Activated naive CD4-positive, alpha-beta T cell treated with Interleukin-2 at 50 U/mL for 16 hours (primary cell): Measurements from ENCODE around the gene KSR2.

Source experiments
- DNase-seq: peaks from one replicate; pipeline ENCODE4 v3.0.0-alpha.2; 2020

KSR2 gene

DNA sequence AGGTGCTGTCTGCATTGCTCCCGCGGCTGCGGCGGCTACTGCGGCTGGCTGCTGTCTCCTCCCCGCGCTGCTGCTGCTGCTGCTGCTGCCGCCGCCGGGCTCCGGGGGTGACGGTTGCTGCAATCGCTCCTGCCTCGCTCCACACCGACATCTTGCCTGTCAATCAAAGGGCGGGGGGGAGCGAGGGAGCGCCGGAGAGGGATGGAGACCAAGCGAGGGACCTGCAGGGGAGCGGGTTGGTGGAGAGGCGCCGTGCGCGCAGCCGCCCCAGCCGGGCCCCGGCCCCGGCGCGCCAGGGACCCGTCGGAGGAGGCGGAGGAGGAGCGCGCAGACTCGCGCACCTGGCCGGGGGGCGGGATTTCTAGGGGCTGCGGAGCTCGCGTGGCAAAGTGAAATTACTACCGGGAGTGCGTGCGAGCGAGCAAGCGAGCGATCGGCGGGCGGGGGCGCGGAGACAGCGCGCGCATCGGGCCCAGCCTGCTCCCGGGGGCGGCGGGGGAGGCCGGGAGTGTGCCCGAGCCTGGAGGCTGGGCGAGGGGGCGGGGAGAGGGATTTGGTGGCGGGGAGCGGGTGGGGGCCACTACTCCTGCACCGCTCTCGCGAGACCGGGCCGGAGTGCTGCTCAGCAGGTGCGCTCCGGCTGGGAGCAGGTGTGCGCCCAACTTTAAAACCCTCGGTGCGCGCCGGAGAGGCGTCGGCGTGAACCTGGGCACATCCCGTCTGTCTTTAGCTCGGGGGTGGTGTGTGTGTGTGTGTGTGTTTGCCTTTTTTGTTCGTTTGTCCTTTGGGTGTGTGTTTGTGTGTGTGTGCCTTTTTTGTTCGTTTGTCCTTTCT is at the start of gene KSR2:
Gene KSR2, minus strand, starts transcription at position 165 of the 834 bp plus-strand sequence. CDS start 735 bp downstream, outside the sequence.
- peak; percentile 53 for DNase-seq

DNA sequence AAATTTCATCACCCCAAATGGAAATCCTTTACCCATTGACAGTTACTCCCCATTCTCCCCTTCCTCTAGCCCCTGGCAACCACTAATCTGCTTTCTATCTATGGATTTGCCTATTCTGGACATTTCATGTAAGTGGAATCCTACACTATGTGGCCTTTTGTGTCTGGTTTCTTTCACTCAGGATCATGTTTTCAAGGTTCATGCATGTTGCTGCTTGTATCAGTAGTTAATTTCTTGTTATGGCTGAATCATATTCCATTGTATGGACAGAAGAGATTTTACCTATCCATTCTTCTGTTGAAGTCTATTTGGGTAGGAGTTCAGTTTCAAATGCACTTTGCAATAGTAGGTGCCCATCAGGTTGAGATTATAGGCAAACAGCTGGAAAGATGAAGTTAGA is 49.1 kb upstream of the KSR2 start:
- DNase-seq = no peak

DNA sequence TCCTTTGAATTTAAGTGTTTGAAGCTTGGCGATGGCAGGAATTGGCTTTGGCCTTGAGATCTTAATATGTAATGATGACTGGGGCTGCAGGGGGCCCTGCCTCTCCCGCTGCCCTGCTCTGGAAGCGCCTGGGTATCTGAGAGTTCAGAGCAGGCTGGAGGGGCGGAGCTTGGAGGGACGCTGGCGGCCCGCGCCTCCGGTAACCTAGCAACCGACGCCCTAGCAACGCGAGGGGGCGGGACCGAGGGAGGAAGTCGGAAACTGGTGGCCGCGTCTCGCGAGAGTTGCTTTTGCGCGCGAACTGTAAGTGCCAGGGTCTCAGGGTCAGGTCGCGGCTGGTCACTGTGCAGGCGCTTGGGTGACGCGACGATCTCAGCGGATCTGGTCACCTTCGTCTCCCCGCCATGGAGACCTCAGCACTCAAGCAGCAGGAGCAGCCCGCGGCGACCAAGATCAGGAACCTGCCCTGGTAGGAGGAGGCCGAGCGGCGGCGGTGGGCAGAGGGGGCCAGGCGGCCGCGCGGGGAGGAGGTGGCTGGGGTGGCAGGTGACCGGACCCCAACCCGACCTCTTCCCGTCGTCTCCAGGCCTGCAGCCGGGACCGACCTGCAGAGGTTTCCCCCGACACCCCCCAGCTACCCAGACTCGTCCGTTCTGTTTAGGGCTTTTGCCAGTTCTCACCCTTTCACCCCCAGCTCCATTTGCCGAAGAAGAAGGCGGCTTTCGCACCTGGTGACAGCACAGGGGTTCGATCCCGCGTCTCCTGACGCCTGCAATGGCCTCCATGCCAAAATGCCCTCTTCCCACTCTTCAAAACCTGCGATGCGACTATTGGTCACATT is 47.9 kb upstream of the KSR2 start, which contains the start of gene RFC5:
Gene RFC5, plus strand, starts transcription at position 280 of the 841 bp plus-strand sequence. Its CDS starts 125 bp downstream, at position 405.
- peak; percentile 98 for DNase-seq

DNA sequence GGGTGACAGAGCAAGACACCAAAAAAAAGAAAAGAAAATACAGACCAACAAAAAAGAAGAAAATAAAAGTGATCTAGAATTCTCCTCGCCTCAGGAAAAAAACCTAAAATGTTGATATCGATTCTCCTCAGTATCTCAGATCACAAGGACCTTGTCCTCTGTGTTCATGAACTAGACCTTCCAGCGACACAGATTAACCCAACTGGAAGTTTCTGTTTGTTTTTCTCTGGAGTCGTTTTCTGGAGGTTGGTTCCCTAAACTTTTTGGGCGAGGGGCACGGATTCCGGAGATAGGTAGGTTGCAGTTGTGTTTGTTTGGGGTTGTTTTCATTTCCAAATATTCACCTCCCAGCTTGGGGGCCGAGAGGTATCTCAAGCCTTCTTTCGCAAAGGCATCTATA is 47.2 kb upstream of the KSR2 start:
- DNase-seq = no peak

DNA sequence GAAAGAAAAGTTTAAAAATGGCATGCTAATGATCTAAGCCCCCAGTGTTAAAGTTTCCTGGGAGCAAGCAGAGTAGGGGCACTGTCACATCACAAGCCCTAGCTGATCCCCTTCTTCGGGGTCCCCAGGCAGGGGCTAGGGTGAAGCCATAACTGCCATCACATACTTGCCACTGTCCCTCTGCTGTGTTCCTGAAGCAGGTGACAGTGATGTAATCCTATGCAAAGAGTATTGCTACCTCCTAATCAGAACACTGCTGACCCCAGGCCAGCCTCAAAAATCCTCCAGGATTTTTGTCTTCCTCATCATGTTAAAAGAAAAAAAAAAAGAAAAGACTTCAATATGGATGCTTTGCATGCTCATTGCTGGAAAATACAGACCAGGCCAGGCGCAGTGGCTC is 46.5 kb upstream of the KSR2 start:
- DNase-seq = no peak

DNA sequence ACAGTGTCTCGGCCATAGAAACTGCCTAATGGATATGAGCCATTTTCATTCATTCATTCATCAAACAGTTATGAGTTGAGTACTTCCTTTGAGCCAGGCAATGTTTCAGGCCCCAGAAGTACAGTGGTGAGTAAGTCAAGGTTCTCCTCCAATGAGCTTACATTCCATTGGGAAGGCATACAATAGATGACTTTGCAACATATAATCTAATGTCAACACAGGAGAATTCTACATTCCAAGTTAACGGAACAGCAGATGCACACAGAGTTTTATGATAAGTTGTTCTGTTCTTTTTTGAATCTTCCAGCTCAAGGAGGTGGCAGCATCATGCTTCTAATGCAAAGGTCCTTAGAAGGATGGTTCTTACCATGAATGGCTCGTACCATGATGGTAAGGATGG is 44.5 kb upstream of the KSR2 start:
- DNase-seq = no peak

DNA sequence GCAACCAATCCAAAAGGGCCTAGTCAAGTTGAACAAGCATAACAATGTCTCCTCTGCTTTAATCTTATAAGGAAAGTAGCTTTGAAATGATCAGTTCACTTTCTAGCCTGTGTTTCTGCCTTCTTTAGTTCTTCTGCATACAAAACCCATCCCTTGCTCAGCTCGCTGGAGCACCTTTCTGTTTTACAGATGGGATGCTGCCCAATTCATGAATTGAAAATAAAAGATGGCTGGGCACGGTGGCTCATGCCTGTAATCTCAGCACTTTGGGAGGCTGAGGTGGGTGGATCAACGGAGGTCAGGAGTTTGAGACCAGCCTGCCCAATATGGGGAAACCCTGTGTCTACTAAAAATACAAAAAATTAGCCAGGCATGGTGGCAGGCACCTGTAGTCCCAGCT is 43.2 kb upstream of the KSR2 start:
- DNase-seq = no peak

DNA sequence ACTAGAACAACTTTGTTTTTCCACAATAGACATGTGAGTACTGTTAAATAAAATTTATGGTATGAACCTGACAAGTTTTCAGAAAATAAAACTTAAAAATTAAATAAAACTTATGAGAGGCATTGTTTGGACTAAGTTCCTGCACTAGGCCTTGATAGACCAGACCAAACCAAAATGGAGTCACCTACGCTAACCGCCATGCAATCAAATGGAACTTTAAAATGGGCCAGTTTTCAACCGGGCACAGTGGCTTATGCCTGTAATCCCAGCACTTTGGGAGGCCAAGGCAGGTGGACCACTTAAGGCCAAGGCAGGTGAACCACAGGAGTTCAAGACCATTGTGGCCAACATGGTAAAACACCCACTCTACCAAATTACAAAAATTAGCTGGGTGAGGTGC is 42.6 kb upstream of the KSR2 start:
- no peak for DNase-seq

DNA sequence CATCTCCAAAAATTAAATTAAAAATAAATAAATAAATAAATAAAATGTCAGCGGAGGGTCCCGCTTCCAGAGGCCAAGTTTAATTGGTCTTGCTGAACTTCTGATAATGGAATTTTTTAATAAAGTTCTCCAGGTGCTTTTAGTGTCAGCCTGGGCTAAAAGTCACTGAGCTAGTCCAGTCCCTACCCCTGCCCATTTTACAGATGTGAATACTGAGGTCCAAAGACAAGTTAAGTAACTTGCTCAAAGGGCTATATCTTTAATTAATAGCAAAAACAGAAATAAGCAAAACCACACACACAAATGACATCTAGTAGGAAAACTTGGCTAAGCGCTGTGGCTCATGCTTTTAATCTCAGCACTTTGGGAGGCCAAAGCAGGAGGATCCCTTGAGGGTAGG is 42.1 kb upstream of the KSR2 start:
- DNase-seq = no peak

DNA sequence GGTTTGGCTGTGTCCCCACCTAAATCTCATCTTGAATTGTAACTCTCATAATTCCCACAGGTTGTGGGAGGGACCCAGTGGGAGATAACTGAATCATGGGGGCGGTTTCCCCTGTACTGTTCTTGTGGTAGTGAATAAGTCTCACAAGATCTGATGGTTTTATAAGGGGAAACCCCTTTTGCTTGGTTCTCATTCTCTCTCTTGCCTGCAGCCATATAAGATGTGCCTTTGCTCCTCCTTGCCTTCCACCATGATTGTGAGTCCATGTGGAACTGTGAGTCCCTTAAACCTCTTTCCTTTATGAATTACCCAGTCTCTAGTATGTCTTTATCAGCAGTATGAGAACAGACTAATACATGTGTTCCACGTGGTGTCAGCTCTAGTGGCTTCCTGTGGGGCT is 31.0 kb upstream of the KSR2 start:
- peak; percentile 16 for DNase-seq

DNA sequence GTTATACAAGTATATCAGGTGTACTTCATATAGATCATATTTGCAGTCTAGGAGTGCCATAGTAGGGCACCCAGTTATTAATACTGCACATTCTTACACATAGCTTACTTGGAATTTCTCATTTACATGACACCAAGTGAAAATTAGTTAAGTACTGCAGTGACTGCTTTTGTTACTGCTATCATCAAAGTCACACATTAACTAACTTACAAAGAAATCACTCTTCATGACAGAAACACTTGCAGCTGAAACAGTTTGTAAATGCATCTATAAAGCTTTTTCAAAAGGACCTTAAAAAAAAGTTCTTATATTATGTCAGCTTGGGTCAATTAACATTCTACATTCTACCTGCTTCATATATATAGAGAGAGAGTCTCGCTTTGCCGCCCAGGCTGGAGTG is 29.9 kb upstream of the KSR2 start:
- DNase-seq = no peak

DNA sequence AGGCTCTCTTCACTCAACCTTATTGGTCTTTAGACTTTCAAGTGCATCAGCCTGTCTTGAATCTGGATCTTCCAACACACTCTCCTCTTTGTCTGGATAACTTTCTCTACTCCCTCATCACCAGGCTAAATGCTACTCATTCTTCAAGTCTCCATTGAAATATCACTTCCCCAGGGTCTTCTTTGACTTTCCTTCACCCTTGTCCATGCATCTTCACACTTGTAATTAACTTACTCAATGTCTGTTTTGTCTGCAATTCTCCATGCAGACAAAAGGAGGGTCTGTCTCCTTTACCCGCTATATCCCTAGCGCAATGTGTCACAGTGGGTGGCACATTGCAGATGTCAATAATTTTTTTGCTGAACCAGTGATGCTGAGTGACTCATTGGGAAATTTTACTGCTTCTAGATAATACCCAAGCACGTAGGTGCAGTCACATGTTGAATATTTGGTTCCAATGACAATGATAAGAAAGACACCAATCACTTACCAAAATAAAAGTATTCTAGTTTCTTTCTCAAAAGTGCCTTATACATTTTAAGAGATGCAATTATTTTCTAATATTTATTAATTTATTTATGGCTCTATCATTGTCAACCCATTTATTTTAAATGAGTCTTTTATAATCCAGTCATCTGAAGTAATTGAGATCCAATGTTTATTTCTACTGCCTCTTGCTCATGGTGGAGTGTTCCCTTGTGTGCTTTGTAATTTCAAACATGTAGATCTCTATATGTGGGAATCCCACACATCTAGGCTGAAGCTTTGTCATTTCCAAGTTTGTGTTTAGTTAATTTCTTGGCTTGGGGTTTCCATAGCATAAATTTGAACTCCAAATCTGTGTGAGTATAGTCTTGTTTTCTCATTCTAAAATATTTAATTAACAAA is 26.0 kb upstream of the KSR2 start:
- DNase-seq = no peak

DNA sequence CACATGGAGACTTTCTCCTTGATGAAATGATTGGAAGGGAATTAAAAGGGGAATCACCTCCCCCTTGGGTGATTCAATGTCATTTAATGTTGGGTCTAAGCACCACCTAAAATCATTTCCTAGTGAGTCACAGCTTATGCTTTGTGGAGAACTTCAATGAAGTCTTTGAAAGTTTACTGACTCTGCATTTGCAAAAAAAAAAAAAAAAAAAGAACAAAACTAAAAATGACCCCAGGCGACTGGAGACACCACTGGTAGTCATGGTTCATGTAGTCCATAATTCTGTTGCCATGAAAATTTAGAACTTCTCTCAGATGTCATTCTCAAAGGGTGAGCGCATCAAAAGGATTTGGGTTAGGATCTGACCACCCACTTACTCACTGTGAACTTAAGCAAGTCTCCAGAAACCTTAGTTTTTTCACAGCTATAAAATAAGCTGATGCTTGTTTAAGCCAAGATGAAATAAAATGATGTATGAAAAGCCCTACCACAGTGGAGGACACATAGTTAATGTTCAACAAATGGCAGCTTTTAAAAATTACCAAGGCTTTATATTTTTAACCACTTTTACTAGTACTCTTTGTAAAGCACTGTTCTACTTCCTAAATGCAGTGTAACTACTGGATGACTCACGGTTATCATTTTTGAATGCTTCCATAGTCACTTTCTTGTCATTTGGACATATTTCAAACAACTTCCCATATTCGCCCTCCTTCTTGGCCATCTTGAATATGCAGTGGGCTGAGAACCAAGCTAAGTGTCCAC is 18.1 kb upstream of the KSR2 start:
- no peak for DNase-seq

DNA sequence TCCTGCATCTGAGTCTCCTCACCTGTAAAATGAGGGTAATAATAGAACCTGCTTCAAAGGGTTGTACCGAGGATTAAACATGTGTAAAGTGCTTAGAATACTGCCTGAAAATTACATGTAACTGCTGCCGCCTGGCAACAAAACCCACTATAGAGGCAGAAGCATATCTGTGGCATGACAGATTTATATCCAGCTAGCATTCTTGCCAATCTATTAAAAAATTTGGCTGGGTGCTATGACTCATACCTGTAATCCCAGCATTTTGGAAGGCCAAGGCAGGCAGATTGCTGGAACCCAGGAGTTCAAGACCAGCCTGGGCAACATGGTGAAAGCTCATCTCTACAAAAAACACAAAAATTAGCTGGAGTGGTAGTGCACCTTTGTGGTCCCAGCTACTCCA is 16.4 kb upstream of the KSR2 start:
- no peak for DNase-seq

DNA sequence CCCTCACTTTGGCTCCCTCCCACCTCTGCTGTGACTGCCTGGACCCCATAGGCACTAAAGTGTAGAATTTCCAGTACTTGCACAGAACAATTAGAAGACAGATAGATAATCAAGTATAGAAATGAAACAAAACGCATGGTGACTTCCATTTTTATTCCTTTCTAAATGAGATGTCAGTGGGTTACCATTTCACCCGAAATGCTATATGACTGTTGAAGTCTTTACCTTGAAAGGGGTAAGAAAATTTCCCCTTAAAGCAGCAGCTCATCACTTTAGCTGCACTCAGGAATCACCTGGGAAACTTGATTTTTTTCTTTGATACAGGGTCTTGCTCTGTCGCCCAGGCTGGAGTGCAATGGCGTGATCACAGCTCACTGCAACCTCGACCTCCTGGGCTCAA is 12.5 kb upstream of the KSR2 start:
- no peak for DNase-seq

DNA sequence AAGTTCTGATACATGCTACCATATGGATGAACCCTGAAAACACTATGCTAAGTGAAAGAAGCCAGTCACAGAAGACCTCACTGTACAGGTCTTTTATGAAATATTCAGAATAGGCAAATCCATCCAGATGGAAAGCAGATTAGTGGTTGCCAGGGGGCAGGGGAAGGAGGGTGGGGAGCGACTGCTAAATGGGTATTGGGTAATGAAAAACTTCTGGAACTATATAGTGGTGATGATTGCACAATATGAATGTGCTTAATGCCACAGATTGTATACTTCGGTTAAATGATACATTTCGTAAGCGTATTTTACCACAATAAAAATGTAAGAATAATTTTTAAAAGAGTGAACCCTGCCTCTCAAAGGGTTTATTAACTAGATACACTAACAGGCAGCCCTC is 11.8 kb upstream of the KSR2 start:
- DNase-seq = no peak

DNA sequence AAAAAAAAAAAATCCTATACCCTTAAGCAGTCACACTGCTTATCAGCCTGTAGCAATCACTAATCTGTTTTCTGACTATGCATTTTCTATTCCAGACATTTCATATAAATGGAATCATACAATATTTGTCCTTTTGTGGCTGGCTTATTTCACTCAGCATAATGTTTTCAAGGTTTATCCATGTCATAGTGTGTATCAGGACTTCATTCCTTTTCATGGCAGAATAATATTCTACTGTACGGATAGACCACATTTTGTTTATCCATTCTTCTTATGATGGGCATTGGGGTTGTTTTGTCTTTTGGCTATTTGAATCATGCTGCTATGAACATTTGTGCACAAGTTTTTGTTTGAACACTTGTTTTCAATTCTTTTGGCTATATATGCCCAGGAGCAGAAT is 8.6 kb upstream of the KSR2 start:
- no peak for DNase-seq

DNA sequence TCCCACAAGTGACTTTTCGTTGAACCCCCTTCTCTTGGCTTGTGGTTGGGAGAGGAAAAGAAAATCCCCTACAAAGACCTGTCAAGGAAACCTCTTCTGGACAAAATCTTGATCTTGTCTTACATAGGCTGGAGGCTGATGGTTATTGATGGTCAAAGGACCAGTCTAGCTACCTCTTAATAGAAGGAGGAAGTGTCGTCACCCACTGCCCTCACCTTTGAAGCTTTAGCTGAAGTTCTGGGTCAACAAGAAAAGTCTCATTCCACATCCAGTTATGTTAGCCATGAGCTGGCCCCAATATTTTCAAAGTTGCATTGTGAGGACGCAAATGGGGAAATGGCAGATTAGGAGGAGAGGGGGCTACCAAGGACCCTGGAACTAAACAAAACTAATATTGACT is 6.2 kb upstream of the KSR2 start:
- no peak for DNase-seq

DNA sequence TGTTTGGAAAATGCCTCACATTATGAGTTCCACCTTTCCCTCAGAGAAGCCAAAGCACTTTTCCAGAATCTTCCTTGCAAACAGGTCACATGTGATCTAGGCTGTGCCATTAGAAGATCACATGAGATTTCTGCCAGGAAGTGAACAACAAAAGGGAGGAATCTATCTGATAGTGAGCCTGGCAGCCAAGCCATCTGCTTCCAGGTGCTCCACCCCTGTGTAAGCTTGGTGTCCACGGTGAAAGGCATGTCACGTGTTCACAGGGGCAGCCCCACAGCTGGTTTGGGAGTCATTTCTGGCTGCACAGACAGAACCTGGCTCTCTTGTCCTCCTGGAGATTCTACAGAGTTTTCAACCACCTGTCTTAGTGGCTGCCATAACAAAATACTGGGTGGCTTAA is 3.5 kb upstream of the KSR2 start:
- DNase-seq = no peak

DNA sequence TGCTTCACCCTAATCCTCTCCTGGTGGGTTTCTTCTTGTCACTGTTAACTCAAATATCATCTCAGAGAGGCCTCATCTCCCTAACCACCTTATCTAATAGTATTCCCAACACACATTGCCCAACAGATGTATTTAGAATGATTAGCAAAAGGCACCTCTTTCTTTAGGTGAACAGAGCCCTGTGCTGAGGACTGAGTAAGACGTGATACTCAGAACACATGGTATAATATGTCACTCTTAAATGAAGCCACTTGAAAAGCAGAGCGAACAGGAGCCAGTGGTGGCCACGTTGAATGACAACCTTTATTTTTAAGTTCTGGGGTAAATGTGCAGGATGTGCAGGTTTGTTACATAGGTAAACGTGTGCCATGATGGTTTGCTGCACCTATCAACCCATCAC is 1.5 kb upstream of the KSR2 start:
- no peak for DNase-seq

DNA sequence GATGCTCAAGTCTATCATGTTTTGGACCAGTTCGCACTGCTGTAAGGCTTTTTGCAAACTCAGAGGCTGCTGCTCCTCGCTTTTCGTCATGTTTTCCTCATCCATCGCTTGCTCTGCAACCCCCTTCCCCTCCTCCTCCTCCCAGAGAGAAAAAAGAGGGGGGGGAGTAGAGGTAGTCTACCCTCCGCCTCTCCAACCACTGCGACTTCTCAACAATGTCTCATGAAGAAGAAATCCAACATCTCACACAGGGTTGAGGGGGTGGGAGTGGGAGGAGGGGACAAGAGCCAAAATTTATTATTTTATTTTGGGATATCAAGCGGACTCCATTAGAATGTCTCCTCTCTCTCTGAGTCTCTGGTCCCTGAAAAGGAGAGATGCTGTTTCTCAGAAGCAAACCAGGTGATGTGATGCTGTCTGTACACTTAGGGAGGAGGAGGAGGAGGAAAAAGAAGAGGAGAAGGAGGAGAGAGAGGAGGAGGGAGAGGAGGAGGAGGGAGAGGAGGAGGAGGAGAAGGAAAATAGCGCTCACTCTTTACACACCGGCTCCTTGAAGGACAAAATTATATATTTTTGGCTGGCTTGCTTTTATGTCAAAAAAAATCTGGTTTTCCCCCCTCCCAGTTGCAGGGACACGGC is 520 bp downstream of the KSR2 start:
- no peak for DNase-seq

DNA sequence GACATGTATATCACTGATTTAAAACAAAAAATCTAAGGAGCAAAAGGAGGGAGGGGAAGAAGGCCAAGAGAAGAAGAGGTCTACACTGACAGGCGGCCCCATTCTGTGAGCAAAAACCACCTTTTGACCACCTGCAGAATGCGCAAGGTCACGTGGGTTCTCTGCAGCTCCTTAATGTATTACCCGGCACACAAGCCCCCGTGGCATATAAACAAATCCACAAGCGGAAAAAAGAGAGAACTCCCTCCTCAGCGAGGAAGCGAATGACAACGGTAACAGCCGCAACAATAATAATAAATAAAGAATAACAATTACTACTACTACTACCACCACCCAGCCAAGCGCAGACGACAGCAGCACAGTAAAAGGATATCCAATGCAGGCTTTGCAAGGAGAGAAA is 1.3 kb downstream of the KSR2 start:
- DNase-seq = no peak
